Measurements from ENCODE around the gene RNF133. TPM values are rescaled to one million over a fixed set of nuclear protein-coding genes. Genes with fewer than 3 reads are reported as not detected.

RNF133 gene
- total RNA-seq, 1 experiment from 2014 or later = 0.20 TPM

DNA sequence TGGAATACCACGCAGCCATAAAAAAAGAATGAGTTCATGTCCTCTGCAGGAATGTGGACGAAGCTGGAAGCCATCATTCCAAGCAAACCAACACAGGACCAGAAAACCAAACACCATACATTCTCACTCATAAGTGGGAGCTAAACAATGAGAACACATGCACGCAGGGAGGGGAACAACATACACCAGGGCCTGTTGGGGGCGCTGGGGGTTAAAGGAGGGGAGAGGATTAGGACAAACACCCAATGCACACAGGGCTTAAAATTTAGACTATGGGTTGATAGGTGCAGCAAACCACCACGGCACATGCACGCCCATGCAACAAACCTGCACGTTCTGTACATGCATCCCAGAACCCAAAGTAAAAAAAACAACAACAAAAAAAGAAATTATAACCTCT, 23.3 kb downstream of the RNF133 start:
- Histone ChIP-seq H3K9me3 (ENCODE audit: control insufficient read depth in 1 of 2, insufficient read depth in 1 of 2, low read depth in 1 of 2, low read length in 2 of 2) (no peaks in the 10 kb centered on the region), H3K36me3 (ENCODE audit: control insufficient read depth in 1 of 2, insufficient read depth in 2 of 2, low read length in 2 of 2) (no peaks in the 10 kb centered on the region), H4K20me1 (ENCODE audit: insufficient read depth) (no peaks in the 10 kb centered on the region), H3K4me1 (ENCODE audit: control insufficient read depth in 1 of 2, insufficient read depth in 2 of 2, low read length in 2 of 2) (peaks cover 16 to 19% of the 10 kb centered on the region in 2 experiments; a peak in 3 of 4 replicates), H3K27me3 (ENCODE audit: insufficient read depth, low read length) (no peaks in the 10 kb centered on the region), H3K27ac (ENCODE audit: low read depth, low read length) (no peak overlapping the region), H2AFZ (ENCODE audit: low read depth, low read length, poor library complexity, severe bottlenecking) (no peak overlapping the region), H3K9ac (ENCODE audit: low read length) (no peak overlapping the region), H3K4me3 (replicated peaks in 1 of 2; ENCODE audit: low read depth in 1 of 2, low read length in 2 of 2) (no peak overlapping the region), H3K79me2 (ENCODE audit: insufficient read depth, low read length) (no peaks in the 10 kb centered on the region), H3K9me2 (ENCODE audit: insufficient read depth) (no peaks in the 10 kb centered on the region), H3K4me2 (ENCODE audit: low read length) (no peak overlapping the region)
- ATAC-seq = no peak
- TF ChIP-seq FOSL1 (IDR thresholded peaks at IDR 0.05; ENCODE audit: low read depth) (no peak), TCF7L2 (IDR thresholded peaks at IDR 0.05; ENCODE audit: borderline replicate concordance, extremely low read depth, insufficient read depth, insufficient read length) (no peak), POLR2AphosphoS5 (IDR thresholded peaks at IDR 0.05; ENCODE audit: low read depth, low read length) (no peak), EGR1 (IDR thresholded peaks at IDR 0.05; ENCODE audit: low read depth) (no peak), JUND (IDR thresholded peaks at IDR 0.05) (no peak), POLR2A (IDR thresholded peaks at IDR 0.05; ENCODE audit: borderline replicate concordance, extremely low read depth, insufficient read depth, insufficient read length) (no peak)
- TF ChIP-seq, protein P1, sequence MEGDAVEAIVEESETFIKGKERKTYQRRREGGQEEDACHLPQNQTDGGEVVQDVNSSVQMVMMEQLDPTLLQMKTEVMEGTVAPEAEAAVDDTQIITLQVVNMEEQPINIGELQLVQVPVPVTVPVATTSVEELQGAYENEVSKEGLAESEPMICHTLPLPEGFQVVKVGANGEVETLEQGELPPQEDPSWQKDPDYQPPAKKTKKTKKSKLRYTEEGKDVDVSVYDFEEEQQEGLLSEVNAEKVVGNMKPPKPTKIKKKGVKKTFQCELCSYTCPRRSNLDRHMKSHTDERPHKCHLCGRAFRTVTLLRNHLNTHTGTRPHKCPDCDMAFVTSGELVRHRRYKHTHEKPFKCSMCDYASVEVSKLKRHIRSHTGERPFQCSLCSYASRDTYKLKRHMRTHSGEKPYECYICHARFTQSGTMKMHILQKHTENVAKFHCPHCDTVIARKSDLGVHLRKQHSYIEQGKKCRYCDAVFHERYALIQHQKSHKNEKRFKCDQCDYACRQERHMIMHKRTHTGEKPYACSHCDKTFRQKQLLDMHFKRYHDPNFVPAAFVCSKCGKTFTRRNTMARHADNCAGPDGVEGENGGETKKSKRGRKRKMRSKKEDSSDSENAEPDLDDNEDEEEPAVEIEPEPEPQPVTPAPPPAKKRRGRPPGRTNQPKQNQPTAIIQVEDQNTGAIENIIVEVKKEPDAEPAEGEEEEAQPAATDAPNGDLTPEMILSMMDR (IDR thresholded peaks at IDR 0.05 in 2 of 3, conservative IDR thresholded peaks at IDR 0.05 in 1 of 3; ENCODE audit: borderline replicate concordance in 1 of 3, insufficient read depth in 1 of 3, low read depth in 2 of 3, low read length in 2 of 3) = no peak
- BruUV-seq (replicated peaks) = no TSS peak
- intact Hi-C loops (cut with micrococcal nuclease) = no loop called here
- no peak for DNase-seq (ENCODE audit: low read depth, low spot score)
- ChIA-PET POLR2A (no interaction called here), CTCF (no interaction called here), RAD21 (ENCODE audit: low non-redundant PET in 1 of 2, low total read pairs in 2 of 2, uncharacterized antibody in 2 of 2, unreplicated experiment in 2 of 2) (no interaction called here)

GRCh38 chr7:122675011-122675410, 23.9 kb downstream of the RNF133 start:
- no peaks in the 10 kb centered on the region for H3K27me3 ChIP-seq (ENCODE audit: insufficient read depth, low read length)
- H3K4me2 ChIP-seq (ENCODE audit: low read length) = no peak overlapping the region
- ChIA-PET RAD21 (ENCODE audit: low non-redundant PET in 1 of 2, low total read pairs in 2 of 2, uncharacterized antibody in 2 of 2, unreplicated experiment in 2 of 2) (no interaction called here), POLR2A (no interaction called here), CTCF (no interaction called here)
- H3K79me2 ChIP-seq (ENCODE audit: insufficient read depth, low read length) = no peaks in the 10 kb centered on the region
- H2AFZ ChIP-seq (ENCODE audit: low read depth, low read length, poor library complexity, severe bottlenecking) = no peak overlapping the region
- no peak for ATAC-seq
- intact Hi-C loops (cut with micrococcal nuclease) = no loop called here
- H3K9ac ChIP-seq (ENCODE audit: low read length) = no peak overlapping the region
- BruUV-seq (replicated peaks) = no TSS peak
- no peak for DNase-seq (ENCODE audit: low read depth, low spot score)
- no peaks in the 10 kb centered on the region for H3K9me2 ChIP-seq (ENCODE audit: insufficient read depth)
- H3K4me1 ChIP-seq (ENCODE audit: control insufficient read depth in 1 of 2, insufficient read depth in 2 of 2, low read length in 2 of 2) = peaks cover 14 to 18% of the 10 kb centered on the region in 2 experiments; a peak in 3 of 4 replicates
- no peaks in the 10 kb centered on the region for H3K36me3 ChIP-seq (ENCODE audit: control insufficient read depth in 1 of 2, insufficient read depth in 2 of 2, low read length in 2 of 2)
- no peaks in the 10 kb centered on the region for H4K20me1 ChIP-seq (ENCODE audit: insufficient read depth)
- no peak overlapping the region for H3K27ac ChIP-seq (ENCODE audit: low read depth, low read length)
- no peak overlapping the region for H3K4me3 ChIP-seq (replicated peaks in 1 of 2; ENCODE audit: low read depth in 1 of 2, low read length in 2 of 2)
- H3K9me3 ChIP-seq (ENCODE audit: control insufficient read depth in 1 of 2, insufficient read depth in 1 of 2, low read depth in 1 of 2, low read length in 2 of 2) = no peaks in the 10 kb centered on the region
- no peak for TF ChIP-seq ELF1 (IDR thresholded peaks at IDR 0.05; ENCODE audit: borderline replicate concordance, low read depth)
- TF ChIP-seq ZNF274 (IDR thresholded peaks at IDR 0.05; ENCODE audit: low read depth, low read length) = no peak
- no peak for TF ChIP-seq TCF7L2 (IDR thresholded peaks at IDR 0.05; ENCODE audit: borderline replicate concordance, extremely low read depth, insufficient read depth, insufficient read length)
- no peak for TF ChIP-seq ZFX (IDR thresholded peaks at IDR 0.05)
- TF ChIP-seq RAD21 (IDR thresholded peaks at IDR 0.05; ENCODE audit: low read depth) = no peak
- TF ChIP-seq, protein P2, sequence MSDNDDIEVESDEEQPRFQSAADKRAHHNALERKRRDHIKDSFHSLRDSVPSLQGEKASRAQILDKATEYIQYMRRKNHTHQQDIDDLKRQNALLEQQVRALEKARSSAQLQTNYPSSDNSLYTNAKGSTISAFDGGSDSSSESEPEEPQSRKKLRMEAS (IDR thresholded peaks at IDR 0.05) = no peak
- TF ChIP-seq, protein P3, sequence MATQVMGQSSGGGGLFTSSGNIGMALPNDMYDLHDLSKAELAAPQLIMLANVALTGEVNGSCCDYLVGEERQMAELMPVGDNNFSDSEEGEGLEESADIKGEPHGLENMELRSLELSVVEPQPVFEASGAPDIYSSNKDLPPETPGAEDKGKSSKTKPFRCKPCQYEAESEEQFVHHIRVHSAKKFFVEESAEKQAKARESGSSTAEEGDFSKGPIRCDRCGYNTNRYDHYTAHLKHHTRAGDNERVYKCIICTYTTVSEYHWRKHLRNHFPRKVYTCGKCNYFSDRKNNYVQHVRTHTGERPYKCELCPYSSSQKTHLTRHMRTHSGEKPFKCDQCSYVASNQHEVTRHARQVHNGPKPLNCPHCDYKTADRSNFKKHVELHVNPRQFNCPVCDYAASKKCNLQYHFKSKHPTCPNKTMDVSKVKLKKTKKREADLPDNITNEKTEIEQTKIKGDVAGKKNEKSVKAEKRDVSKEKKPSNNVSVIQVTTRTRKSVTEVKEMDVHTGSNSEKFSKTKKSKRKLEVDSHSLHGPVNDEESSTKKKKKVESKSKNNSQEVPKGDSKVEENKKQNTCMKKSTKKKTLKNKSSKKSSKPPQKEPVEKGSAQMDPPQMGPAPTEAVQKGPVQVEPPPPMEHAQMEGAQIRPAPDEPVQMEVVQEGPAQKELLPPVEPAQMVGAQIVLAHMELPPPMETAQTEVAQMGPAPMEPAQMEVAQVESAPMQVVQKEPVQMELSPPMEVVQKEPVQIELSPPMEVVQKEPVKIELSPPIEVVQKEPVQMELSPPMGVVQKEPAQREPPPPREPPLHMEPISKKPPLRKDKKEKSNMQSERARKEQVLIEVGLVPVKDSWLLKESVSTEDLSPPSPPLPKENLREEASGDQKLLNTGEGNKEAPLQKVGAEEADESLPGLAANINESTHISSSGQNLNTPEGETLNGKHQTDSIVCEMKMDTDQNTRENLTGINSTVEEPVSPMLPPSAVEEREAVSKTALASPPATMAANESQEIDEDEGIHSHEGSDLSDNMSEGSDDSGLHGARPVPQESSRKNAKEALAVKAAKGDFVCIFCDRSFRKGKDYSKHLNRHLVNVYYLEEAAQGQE (IDR thresholded peaks at IDR 0.05; ENCODE audit: low read depth) = no peak
- no peak for TF ChIP-seq SIN3A (IDR thresholded peaks at IDR 0.05; ENCODE audit: low read depth)
- no peak for TF ChIP-seq EGR1 (IDR thresholded peaks at IDR 0.05; ENCODE audit: low read depth)

Data from HCT116 (cell line).